A549 treated with GW870086 at 1 μM for 4 hours (cell line): ENCODE results near the gene ACSBG1. TPM values are rescaled to one million over a fixed set of nuclear protein-coding genes. Genes with fewer than 3 reads are reported as not detected.

Source experiments
- total RNA-seq: library from RNA; stranded (reverse); fragments of 200-300 nt; extraction: Qiagen RNA extraction; gene quantifications from 5 replicates; pipeline ENCODE4 v1.2.3, GENCODE V29; 2022; ENCODE audit warnings: low read depth

The ACSBG1 gene, protein sequence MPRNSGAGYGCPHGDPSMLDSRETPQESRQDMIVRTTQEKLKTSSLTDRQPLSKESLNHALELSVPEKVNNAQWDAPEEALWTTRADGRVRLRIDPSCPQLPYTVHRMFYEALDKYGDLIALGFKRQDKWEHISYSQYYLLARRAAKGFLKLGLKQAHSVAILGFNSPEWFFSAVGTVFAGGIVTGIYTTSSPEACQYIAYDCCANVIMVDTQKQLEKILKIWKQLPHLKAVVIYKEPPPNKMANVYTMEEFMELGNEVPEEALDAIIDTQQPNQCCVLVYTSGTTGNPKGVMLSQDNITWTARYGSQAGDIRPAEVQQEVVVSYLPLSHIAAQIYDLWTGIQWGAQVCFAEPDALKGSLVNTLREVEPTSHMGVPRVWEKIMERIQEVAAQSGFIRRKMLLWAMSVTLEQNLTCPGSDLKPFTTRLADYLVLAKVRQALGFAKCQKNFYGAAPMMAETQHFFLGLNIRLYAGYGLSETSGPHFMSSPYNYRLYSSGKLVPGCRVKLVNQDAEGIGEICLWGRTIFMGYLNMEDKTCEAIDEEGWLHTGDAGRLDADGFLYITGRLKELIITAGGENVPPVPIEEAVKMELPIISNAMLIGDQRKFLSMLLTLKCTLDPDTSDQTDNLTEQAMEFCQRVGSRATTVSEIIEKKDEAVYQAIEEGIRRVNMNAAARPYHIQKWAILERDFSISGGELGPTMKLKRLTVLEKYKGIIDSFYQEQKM
- 0.17 to 0.59 TPM (median 0.31 TPM) in 5 replicates for total RNA-seq

DNA sequence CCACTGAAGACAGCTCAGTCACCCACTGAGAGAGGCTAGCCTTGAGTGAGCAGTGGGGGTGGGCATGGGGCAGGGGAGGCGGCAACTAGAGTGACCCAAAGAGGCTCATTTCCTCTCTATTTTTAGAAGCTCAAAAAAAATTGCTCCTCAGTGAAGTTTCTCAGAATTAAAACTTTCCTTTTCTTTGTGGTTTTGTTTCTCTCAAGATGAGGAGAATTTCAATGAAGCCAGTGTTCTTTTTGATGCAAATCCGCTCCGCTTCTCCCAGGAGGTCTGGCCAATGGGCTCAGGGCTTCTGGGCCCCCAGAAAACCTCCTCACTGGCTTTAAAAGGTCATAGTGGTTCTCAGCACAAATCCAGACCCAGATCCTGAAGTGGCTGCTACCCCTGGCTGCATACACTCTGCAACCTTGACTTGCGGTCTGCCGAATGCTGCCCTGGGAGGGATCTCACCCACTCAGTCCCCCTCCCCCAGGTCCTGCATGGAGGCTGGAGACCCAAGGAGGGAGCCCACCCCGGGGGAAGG is at the start of gene ACSBG1:
ACSBG1 (minus strand) TSS at position 51 of the 526 bp plus-strand sequence. CDS start 64 bp downstream, outside the sequence.

GRCh38 chr15:78264304-78265136 is 30.2 kb upstream of the ACSBG1 start, which contains the start of gene DNAJA4:
Gene DNAJA4, plus strand, starts transcription at chr15:78264562. Its CDS starts 202 bp downstream, at chr15:78264764.

DNA sequence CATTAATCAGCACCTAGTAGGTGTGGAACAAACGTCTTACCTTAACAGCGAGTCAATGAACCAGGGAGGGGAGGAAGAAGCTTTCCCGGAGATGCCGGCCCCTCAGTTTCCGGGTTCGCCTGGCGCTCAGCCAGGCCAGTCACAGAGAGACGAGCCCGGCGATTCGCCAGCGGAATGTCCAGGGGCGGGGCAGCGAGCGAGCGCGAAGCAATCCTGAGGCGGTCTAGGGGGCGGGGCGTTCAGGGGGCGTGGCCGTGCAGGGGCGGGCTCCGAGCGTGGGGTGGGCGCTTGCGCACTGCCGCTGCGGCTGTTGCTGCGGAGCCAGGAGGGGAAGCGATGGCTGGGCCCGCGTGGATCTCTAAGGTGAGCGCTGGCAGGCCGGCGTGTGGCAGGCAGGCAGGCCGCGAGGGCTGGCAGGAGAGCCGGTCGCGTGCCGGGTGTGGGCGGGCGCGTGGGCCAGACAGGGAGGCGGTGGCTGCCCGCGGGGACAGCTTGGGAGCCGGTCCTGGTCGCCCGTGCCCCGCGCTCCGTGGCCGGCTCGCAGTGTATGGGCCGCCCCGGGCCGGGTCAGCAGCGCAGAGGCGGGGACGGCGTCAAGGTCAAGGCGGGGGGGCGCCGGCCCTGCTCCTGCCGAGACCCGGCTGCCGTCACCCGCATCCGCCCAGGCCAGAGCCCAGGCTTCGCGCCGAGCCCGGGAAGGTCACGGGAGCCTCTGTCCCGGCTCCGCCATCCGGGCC is 85.1 kb downstream of the ACSBG1 start, which contains the start of gene IDH3A:
IDH3A (plus strand) TSS at position 295 of the 737 bp plus-strand sequence; CDS start at position 337, 42 bp downstream.

DNA sequence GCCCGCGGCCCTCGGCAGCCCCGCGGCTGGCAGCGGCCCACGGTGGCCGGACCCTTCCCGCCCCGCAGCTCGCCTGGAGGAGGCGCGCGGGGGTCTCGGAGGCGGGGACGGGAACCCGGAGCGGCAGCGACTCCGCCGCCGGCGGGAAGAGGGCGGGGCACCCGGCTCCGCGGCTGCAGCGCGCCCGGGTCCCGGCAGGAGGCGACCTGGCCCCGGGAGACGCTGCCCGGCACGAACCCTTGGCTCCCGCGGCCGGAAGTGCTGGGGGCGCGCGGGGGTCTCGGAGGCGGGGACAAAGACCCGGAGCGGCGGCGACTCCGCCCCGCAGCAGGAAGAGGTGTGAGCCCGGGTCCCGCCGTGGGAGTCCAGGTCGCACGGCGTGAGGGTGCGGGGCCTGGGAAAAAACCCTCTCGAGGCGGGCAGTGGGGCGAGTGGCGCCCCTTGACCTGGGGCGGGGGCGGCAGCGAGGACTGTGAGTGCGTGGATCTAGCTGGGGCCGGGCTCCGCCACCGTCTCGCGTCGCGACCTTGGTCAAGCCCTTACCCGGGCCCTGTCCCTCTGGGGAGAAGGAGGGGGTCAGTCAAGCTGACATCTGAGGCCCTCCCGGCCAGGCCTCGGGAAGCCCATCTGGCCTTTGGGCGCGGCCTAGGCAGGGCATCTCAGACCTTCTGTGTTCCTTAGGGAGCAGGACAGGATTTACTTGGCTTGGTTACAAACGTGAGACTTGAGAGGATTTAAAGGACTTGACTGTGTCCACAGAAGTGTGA is 102.9 kb downstream of the ACSBG1 start, which contains the start of gene CIB2:
CIB2 (minus strand) TSS at position 151 of the 767 bp plus-strand sequence. CDS start 230 bp downstream, outside the sequence.

Other genes with a start within 250 kb of the ACSBG1 start
- gene TBC1D2B, start 156.9 kb downstream of the ACSBG1 start, total RNA-seq: 13.2 to 16.0 TPM (median 14.6 TPM) in 5 replicates
- gene SH2D7, start 142.0 kb downstream of the ACSBG1 start, total RNA-seq: not detected in 5 replicates
- gene CIB2, start 103.1 kb downstream of the ACSBG1 start, total RNA-seq: 22.9 to 30.2 TPM (median 28.6 TPM) in 5 replicates
- 60.6 to 101 TPM (median 67.4 TPM) in 5 replicates for gene IDH3A, start 85.2 kb downstream of the ACSBG1 start, total RNA-seq
- gene DNAJA4, start 30.0 kb upstream of the ACSBG1 start, total RNA-seq: 0.08 TPM in 1 of 5 replicates, not detected in the others
- gene SKIC8, start 65.0 kb upstream of the ACSBG1 start, total RNA-seq: 77.4 to 115 TPM (median 86.8 TPM) in 5 replicates
- gene CRABP1, start 105.8 kb upstream of the ACSBG1 start, total RNA-seq: 1.2 to 2.2 TPM (median 1.5 TPM) in 5 replicates
- gene IREB2, start 203.7 kb upstream of the ACSBG1 start, total RNA-seq: 37.7 to 49.8 TPM (median 46.4 TPM) in 5 replicates